Neural progenitor cell (in vitro differentiated cells): ENCODE data around the gene SPDYE3.
"Not testable (repeated sequence)": the region's sequence is repeated elsewhere in the genome, so short reads cannot be mapped to it uniquely, and the experiment has no call there.

Experiments used
- EZH2 ChIP-seq: fragments of 200-600 bp; sonication (generic); IDR thresholded peaks from 2 replicates; pipeline ENCODE4 v1.6.1; 2017; ENCODE audit warnings: antibody characterized with exemption, mild to moderate bottlenecking, moderate library complexity
- TF ChIP-seq, protein P1 (sequence below): fragments of 200-600 bp; sonication (generic); IDR thresholded peaks from 2 replicates; pipeline ENCODE4 v1.5.1; 2017; ENCODE audit warnings: antibody characterized with exemption, mild to moderate bottlenecking

DNA sequence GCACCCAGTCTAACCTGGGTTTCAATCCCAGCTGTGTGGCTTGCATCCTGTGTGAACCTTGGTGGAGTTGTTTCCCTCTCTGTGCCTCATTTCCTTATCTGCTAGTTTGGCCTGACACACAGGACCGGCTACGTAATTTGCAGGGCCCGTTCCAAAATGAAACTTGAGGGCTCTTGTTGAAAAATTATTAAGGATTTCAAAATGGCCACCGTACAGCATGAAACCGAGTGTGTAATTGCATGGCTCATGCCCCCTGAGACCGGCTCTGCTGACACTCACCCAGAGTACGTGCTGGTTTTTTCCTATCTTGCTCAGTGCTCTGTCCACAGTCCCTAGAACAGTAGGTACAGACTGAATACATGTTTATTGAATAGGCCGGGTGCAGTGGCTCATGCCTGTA, 24.4 kb upstream of the SPDYE3 start:
- not testable (repeated sequence) for TF ChIP-seq EZH2
- TF ChIP-seq, protein P1, sequence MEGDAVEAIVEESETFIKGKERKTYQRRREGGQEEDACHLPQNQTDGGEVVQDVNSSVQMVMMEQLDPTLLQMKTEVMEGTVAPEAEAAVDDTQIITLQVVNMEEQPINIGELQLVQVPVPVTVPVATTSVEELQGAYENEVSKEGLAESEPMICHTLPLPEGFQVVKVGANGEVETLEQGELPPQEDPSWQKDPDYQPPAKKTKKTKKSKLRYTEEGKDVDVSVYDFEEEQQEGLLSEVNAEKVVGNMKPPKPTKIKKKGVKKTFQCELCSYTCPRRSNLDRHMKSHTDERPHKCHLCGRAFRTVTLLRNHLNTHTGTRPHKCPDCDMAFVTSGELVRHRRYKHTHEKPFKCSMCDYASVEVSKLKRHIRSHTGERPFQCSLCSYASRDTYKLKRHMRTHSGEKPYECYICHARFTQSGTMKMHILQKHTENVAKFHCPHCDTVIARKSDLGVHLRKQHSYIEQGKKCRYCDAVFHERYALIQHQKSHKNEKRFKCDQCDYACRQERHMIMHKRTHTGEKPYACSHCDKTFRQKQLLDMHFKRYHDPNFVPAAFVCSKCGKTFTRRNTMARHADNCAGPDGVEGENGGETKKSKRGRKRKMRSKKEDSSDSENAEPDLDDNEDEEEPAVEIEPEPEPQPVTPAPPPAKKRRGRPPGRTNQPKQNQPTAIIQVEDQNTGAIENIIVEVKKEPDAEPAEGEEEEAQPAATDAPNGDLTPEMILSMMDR: not testable (repeated sequence)
